Esophagus squamous epithelium (tissue), 5 donors: ENCODE results near the gene SLC39A7. TPM values are rescaled to one million over a fixed set of nuclear protein-coding genes. Genes with fewer than 3 reads are reported as not detected.

Source experiments
- DNase-seq: peaks from one replicate; lab custom pipeline; 2025; lab: John Stamatoyannopoulos, UW
- H3K27ac ChIP-seq, 4 donors: fragments of 200-600 bp; sonication (generic); one replicate each; pipeline ENCODE4 v1.5.1; 2016 to 2019; ENCODE audit warnings: mild to moderate bottlenecking in 1 of 4
- H3K27me3 ChIP-seq, 4 donors: fragments of 200-600 bp; sonication (generic); 1 replicate in 3 of 4; 2 replicates in 1 of 4; pipeline versions ENCODE4 v1.5.1 to v1.6.0; 2017 to 2021; ENCODE audit warnings: antibody characterized with exemption in 1 of 4
- H3K36me3 ChIP-seq, 3 donors: fragments of 200-600 bp; sonication (generic); one replicate each; pipeline ENCODE4 v1.5.1; 2016 to 2019
- H3K4me1 ChIP-seq, 3 donors: fragments of 200-600 bp; sonication (generic); one replicate each; pipeline ENCODE4 v1.5.1; 2017 to 2019
- H3K4me3 ChIP-seq, 4 donors: fragments of 200-600 bp; sonication (generic); 1 replicate in 3 of 4; 2 replicates in 1 of 4; pipeline ENCODE4 v1.5.1; 2016 to 2019; ENCODE audit warnings: mild to moderate bottlenecking in 2 of 4, moderate library complexity in 1 of 4
- H3K9me3 ChIP-seq, 3 donors: fragments of 200-600 bp; sonication (generic); one replicate each; pipeline ENCODE4 v1.5.1; 2016 to 2019
- POLR2A ChIP-seq, 4 donors: fragments of 450-650 bp; IDR thresholded peaks; one replicate each; pipeline ENCODE4 v1.6.1; 2017; ENCODE audit warnings: antibody characterized with exemption in 4 of 4, mild to moderate bottlenecking in 4 of 4, moderate library complexity in 3 of 4
- WGBS, 2 donors: methylation state at CpG; one replicate each; pipeline ENCODE4 v1.1.5; 2018; 5-methylcytosine and 5-hydroxymethylcytosine counted together
- intact Hi-C: fragments of 100-400 bp; cut with DNase I; formaldehyde crosslinking; loops from one replicate; pipeline ENCODE4 v1.15.0; 2022
- total RNA-seq, 4 donors: library from RNA; depleted of rRNA; stranded (reverse); fragments of >200 nt; gene quantifications; one replicate each; pipeline ENCODE4 v1.1.0, GENCODE V29; 2016
- TF ChIP-seq, protein P1 (sequence below), 6 experiments: fragments of 450-650 bp in 4 of 6; fragments of 200-600 bp in 2 of 6; sonication (generic) in 2 of 6; IDR thresholded peaks; one replicate each; pipeline ENCODE4 v1.5.1; 2016 to 2019; ENCODE audit warnings: antibody characterized with exemption in 6 of 6, mild to moderate bottlenecking in 4 of 6, moderate library complexity in 4 of 6
- donor health status: DM: yes; HTN: yes; CAD: no.

The SLC39A7 gene
- total RNA-seq, 4 donors from 2014 or later, result 43.1 to 72.4 (median 62.4) TPM

DNA sequence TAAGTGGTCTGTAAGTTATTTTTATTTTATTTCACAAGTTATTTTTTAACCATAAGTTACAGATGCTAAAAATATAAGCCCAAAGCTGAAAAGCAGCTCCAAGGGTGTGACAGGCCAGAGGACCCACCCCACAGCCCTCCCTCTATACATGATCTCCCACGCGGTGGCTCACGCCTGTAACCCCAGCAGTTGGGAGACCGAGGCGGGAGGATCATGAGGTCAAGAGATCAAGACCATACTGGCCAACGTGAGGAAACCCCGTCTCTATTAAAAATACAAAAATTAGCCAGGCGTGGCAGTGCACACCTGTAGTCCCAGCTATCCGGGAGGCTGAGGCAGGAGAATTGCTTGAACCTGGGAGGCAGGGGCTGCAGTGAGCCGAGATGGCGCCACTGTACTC lies 40.6 kb upstream of the SLC39A7 start:
- H3K27me3 ChIP-seq, result no peaks in the 10 kb centered on the region
- WGBS, 2 donors, result 84 to 93% methylated on average over 8 to 11 of the region's 11 CpGs
- no peak overlapping the region for H3K4me3 ChIP-seq
- DNase-seq, result no peak
- intact Hi-C loops, result loop anchor here (5.0 kb wide), 1 partner anchor 87 kb away; no protein-coding TSS in a partner anchor
- peak overlapping the region in 2 of 4 donors; percentile 77 to 78 for H3K27ac ChIP-seq
- TF ChIP-seq POLR2A (IDR thresholded peaks at IDR 0.05), result no peak
- TF ChIP-seq, protein P1, sequence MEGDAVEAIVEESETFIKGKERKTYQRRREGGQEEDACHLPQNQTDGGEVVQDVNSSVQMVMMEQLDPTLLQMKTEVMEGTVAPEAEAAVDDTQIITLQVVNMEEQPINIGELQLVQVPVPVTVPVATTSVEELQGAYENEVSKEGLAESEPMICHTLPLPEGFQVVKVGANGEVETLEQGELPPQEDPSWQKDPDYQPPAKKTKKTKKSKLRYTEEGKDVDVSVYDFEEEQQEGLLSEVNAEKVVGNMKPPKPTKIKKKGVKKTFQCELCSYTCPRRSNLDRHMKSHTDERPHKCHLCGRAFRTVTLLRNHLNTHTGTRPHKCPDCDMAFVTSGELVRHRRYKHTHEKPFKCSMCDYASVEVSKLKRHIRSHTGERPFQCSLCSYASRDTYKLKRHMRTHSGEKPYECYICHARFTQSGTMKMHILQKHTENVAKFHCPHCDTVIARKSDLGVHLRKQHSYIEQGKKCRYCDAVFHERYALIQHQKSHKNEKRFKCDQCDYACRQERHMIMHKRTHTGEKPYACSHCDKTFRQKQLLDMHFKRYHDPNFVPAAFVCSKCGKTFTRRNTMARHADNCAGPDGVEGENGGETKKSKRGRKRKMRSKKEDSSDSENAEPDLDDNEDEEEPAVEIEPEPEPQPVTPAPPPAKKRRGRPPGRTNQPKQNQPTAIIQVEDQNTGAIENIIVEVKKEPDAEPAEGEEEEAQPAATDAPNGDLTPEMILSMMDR (IDR thresholded peaks at IDR 0.05), result no peak
- no peaks in the 10 kb centered on the region for H3K36me3 ChIP-seq
- peaks cover 8 to 22% (median 13%) of the 10 kb centered on the region in 3 donors for H3K4me1 ChIP-seq
- H3K9me3 ChIP-seq, result no peaks in the 10 kb centered on the region

DNA sequence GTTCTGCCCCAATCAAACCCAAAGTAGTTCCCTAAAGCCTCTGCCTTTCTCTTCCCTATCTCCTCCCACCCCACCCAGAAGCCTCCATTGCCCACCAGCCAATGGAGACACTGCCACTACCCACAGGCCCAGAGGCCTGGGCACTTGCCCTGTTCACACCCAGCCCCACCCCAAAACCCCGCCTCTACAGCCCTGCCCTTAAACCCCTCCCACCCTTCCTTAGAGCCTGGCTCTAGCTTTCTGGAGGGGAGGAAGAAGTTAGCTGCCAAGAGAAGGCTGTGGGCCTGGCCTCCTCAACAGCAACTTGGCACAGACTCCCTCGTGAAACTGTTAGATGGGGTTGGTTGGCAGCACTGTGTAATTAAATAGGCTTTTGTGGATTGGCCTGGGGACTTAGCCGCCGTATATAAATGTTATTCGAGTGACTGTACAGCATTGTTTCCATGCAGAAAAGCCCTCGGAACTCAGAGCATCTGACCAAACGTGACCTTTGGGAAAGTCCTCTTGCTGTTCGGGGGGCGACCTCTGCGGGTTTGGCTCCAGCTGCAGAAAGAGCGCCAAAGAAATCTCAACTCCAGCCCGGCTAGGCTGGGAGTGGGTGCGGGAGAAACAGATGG lies 39.8 kb upstream of the SLC39A7 start:
- Histone ChIP-seq H3K36me3 (no peaks in the 10 kb centered on the region), H3K27ac (peak overlapping the region; percentile 74 to 78 (median 78)), H3K4me1 (peaks cover 8 to 22% (median 13%) of the 10 kb centered on the region in 3 donors), H3K9me3 (no peaks in the 10 kb centered on the region), H3K27me3 (no peaks in the 10 kb centered on the region), H3K4me3 (peak overlapping the region in 3 of 4 donors; percentile 56 to 68 (median 56))
- DNase-seq, result no peak
- no peak for TF ChIP-seq POLR2A (IDR thresholded peaks at IDR 0.05)
- TF ChIP-seq, protein P1 (IDR thresholded peaks at IDR 0.05), result no peak
- WGBS, 2 donors, result 2 to 13% methylated on average over 6 to 10 of the region's 13 CpGs
- intact Hi-C loops, result loop anchor here (5.0 kb wide), 1 partner anchor 86 kb away; no protein-coding TSS in a partner anchor

DNA sequence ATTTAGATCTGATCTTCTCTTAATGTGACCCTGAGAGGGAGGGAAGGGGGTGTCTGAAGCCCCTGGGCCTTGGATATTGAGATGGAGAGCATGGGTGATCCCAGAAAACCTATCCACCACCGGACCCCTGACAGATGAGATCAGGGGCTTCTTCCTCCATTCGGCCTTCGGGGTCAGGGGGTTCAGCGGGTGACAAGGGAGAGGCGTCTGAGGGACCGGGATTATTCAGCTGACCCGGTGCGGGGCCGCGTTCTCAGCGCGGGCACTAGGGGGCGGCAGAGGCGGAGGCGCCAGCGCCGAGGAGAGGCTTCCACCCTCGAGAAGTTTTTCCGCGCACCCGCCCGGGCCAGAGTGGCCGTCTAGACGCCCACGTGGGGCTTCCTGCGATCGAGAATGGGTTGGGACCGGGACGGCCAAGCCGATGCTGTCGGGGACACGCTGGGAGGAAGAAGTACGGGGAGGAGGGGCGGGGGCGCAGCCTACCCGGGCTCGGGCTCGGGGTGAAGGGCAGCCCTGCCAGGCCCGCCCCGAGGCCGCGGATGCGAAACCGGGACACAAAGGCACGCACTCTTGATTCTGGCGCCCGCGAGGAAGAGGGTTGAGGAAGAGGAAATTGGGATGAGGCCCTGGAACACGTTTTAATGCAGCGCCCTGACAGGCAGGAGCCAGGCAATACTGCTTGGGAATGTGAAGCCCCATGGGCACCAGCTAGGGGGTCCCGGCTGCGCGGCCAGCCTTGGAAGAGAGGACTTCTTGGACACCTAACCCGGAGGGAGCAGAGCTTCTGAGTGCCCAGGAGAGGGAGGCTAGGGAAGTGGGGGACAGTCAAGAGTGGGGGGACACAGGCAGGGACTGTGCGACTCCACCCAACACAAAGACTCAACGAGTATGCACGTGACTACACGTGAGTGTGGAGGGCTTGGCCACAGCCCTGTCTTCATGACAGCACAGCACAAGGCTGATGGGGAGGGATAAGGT lies 39.0 kb upstream of the SLC39A7 start:
- Histone ChIP-seq H3K27ac (peak overlapping the region; percentile 74 to 78 (median 78)), H3K4me1 (peaks cover 8 to 22% (median 13%) of the 10 kb centered on the region in 3 donors), H3K27me3 (no peaks in the 10 kb centered on the region), H3K4me3 (peak overlapping the region; percentile 40 to 68 (median 56)), H3K36me3 (no peaks in the 10 kb centered on the region), H3K9me3 (no peaks in the 10 kb centered on the region)
- DNase-seq, result no peak
- intact Hi-C loops, result loop anchor here (5.0 kb wide), 1 partner anchor 86 kb away; no protein-coding TSS in a partner anchor
- WGBS, 2 donors, result 11 to 40% methylated on average over 5 to 20 of the region's 58 CpGs
- TF ChIP-seq, protein P1 (IDR thresholded peaks at IDR 0.05), result peak; percentile 89 to 95 (median 93)
- no peak for TF ChIP-seq POLR2A (IDR thresholded peaks at IDR 0.05)

DNA sequence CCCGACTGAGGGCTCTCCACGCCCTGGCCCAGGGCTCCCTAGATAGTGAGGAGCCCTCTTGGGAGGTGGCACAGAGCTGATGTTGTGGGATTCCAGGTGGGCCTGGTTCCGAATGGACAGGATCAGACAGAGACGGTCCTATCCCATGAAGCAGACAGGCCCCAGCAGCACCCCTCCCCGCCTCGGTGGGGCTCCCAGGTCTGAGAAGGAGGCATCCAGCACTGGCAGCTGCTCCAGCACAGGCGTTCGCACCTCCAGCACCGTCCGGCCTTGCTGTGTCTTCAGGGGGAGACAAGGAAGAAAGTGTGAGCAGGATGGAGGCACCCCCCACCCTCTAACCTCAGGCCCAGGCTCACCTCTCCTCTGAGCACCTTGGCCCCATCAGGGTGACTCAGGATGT lies 37.1 kb upstream of the SLC39A7 start:
- H3K36me3 ChIP-seq, result no peaks in the 10 kb centered on the region
- intact Hi-C loops, result loop anchor here (5.0 kb wide), 1 partner anchor 84 kb away; no protein-coding TSS in a partner anchor
- H3K9me3 ChIP-seq, result no peaks in the 10 kb centered on the region
- no peak for DNase-seq
- H3K4me3 ChIP-seq, result no peak overlapping the region
- peaks cover 8 to 22% (median 13%) of the 10 kb centered on the region in 3 donors for H3K4me1 ChIP-seq
- H3K27ac ChIP-seq, result no peak overlapping the region
- 80% methylated on average over 1 of the region's 10 CpGs; no CpG with 5 or more reads in 1 of the 2 donors for WGBS, 2 donors
- TF ChIP-seq POLR2A (IDR thresholded peaks at IDR 0.05), result no peak
- TF ChIP-seq, protein P1 (IDR thresholded peaks at IDR 0.05), result no peak
- H3K27me3 ChIP-seq, result no peaks in the 10 kb centered on the region
